Muscle of leg (tissue), 11 donors: ENCODE measurements around the gene NCOA4. TPM values are rescaled to one million over a fixed set of nuclear protein-coding genes. Genes with fewer than 3 reads are reported as not detected.
A peak's percentile ranks its signal among the peaks of the same experiment; 100 is the strongest.

Source experiments
- DNase-seq: peaks from one replicate; pipeline ENCODE4 v3.0.0; 2013
- H3K27ac ChIP-seq: one replicate; pipeline ENCODE4 v1.5.1; 2013; ENCODE audit warnings: mild to moderate bottlenecking, low read length, control low read depth
- H3K27me3 ChIP-seq: one replicate; pipeline ENCODE4 v1.6.1; 2013; ENCODE audit warnings: low read length; ENCODE audit not compliant: control insufficient read depth, insufficient read depth
- H3K36me3 ChIP-seq: one replicate; pipeline ENCODE4 v1.6.1; 2013; ENCODE audit warnings: low read length; ENCODE audit not compliant: control insufficient read depth, insufficient read depth
- H3K4me1 ChIP-seq: one replicate; pipeline ENCODE4 v1.6.1; 2013; ENCODE audit warnings: low read length; ENCODE audit not compliant: control insufficient read depth, insufficient read depth
- H3K4me3 ChIP-seq: one replicate; pipeline ENCODE4 v1.5.1; 2013; ENCODE audit warnings: low read length, control low read depth
- H3K9me3 ChIP-seq: replicated peaks from 2 replicates; pipeline ENCODE4 v1.6.1; 2013; ENCODE audit warnings: low read depth, low read length; ENCODE audit not compliant: control insufficient read depth
- WGBS: methylation state at CpG from one replicate; pipeline ENCODE4 v1.1.5; 2013; ENCODE audit warnings: missing lambda C conversion rate; ENCODE audit not compliant: insufficient coverage; 5-methylcytosine and 5-hydroxymethylcytosine counted together
- polyA plus RNA-seq, 8 donors: library from polyadenylated mRNA; unstranded; fragments of 120-200 nt; gene quantifications; one replicate each; pipeline versions ENCODE4 v1.2.1 to v1.2.3, GENCODE V29; 2013; ENCODE audit warnings: inconsistent platforms in 1 of 8, low replicate concordance in 1 of 8; ENCODE audit not compliant: insufficient read length in 8 of 8, insufficient read depth in 1 of 8
- total RNA-seq: library from RNA; stranded (reverse); fragments of 120-200 nt; gene quantifications from one replicate; pipeline ENCODE4 v1.2.4, GENCODE V29; 2013

NCOA4 gene
- total and polyA plus RNA-seq, 9 donors = 95.3 to 135 (median 119) TPM

DNA sequence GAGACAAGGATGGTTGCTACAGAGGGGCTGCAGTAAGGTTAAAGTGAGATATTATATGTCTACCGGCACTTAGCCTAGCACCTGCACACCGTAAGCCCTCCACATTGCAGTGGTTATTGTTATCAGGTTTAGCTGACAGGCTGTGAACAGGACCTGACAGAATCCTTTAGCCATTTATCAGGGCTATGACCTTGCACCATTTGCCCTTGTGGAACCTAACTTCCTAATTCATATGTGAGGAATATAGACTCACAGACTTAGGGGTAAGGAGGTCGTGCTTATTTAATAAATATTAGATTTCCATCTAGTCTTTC lies 10.1 kb downstream of the NCOA4 start:
- WGBS = no CpG with 5 or more reads among the region's 3 CpGs
- no peak for DNase-seq
- Histone ChIP-seq H3K4me1 (peaks cover 7% of the 10 kb centered on the region), H3K27me3 (no peaks in the 10 kb centered on the region), H3K36me3 (peaks cover 9% of the 10 kb centered on the region), H3K4me3 (no peak overlapping the region), H3K9me3 (no peaks in the 10 kb centered on the region), H3K27ac (no peak overlapping the region)

DNA sequence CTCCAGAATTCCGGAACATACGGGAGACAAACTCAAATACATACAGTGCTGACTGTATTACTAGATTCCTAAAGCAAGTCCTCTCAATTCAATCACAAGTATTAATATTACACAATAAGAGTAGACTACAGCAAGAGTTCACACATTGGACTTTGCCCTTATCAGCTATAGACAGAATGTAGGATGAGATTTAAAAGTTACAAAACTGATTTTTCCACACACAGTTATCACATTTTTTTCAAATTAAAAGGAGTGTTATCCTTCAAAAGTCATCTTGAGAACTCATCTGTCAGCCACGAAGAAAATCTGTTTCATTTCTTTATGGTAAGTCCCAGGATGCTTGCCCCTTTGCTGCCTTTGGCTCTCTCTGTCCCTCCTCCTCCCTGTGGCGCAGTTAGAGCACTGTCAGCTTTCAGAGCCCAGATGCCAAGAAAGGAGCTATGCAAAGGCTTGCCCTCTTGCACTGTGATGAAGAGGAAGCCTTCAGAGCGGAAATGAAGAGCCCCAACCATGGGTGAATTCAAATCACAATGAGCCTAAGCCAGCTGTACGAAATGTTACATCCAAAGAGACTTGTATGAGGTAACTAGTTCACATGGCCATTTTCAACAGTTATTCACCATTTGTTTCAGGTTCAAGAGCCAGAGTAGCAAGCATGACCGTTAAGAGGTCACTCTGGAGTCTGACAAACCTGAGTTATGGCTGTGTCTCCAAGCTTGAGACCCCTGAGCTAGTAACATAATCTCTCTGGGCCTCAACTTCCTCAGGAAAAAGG lies 10.7 kb downstream of the NCOA4 start:
- H3K36me3 ChIP-seq = peaks cover 15% of the 10 kb centered on the region
- no peak overlapping the region for H3K4me3 ChIP-seq
- H3K27ac ChIP-seq = no peak overlapping the region
- peaks cover 3% of the 10 kb centered on the region for H3K4me1 ChIP-seq
- peak; percentile 59 for DNase-seq
- H3K27me3 ChIP-seq = no peaks in the 10 kb centered on the region
- 31% methylated on average over 3 of the region's 7 CpGs for WGBS
- no peaks in the 10 kb centered on the region for H3K9me3 ChIP-seq

DNA sequence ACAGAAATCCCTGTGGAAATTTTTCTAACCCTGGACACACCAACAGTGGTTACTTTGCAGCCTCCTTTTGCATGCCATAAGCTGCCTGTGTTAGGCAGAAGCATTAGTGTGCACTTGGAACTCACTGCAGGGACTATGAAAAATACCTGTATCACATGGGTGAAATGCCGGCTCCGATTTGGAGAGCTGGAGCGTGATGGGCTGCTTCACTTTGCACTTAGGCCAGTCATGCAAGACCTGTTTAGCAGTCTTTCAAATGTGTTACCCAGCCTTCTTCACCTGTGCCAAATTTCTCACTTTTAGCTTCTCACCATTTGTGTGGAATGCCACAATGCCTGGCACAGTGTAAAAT lies 11.3 kb downstream of the NCOA4 start:
- Histone ChIP-seq H3K4me1 (peaks cover 3% of the 10 kb centered on the region), H3K36me3 (peaks cover 19% of the 10 kb centered on the region), H3K27ac (no peak overlapping the region), H3K27me3 (no peaks in the 10 kb centered on the region), H3K4me3 (no peak overlapping the region), H3K9me3 (no peaks in the 10 kb centered on the region)
- DNase-seq = no peak
- WGBS = 88% methylated on average over 3 of the region's 3 CpGs

DNA sequence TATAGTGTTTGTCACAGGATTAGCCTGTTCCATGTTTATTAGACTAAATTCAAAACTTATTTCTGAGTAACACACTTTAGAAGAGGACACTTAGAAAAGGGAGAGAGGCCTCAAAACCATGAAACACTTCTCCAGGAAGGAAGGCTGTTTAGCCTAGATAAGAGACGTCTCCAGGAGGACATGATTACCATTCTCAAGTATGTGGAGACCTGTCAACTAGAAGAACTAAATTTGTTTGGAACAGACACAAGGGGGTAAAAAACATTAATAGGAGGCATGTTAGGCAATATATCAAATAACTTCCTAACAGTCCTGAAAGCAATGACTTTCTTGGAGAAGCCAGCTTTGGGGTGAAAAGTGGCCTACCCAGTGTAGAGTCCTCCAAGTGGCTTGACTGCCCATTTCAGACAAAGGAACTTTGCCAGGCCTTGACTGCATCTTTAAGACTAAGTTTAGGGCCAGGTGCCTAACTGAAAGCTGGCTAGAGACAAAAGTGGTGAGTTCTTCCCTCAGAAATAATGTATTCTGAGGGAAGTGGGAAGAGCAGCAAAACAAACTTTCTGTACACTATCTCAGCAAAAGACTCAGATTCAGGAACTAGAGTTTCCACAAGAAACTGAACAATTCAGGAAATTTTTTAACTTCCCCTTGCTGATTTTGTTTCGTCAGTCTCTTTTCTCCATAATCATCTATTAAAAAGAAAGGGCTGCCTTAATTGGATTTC lies 11.8 kb downstream of the NCOA4 start:
- Histone ChIP-seq H3K9me3 (no peaks in the 10 kb centered on the region), H3K4me3 (no peak overlapping the region), H3K36me3 (peaks cover 21% of the 10 kb centered on the region), H3K4me1 (peaks cover 3% of the 10 kb centered on the region), H3K27ac (no peak overlapping the region), H3K27me3 (no peaks in the 10 kb centered on the region)
- peak; percentile 49 for DNase-seq
- WGBS = 80% methylated on average over 1 of the region's 2 CpGs

DNA sequence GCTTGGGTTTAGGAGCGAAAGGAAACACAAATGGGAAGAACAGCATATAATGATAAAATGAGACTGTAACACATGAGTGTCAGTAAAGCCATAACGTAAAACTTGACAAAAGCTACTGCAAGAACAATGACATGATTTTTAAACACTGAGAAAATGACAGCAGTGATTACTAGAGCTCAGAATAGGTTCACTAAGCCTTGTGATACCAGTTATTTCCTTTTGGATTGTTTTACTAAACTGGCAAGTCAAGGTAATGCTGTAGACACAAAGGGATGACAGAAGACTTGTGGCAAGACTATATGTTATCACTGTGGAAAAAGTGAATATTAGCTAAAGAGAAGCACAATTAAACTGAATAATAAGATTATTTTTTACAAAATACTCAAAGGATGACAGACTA lies 12.7 kb downstream of the NCOA4 start:
- Histone ChIP-seq H3K27me3 (no peaks in the 10 kb centered on the region), H3K36me3 (peaks cover 27% of the 10 kb centered on the region), H3K4me1 (peaks cover 3% of the 10 kb centered on the region), H3K9me3 (no peaks in the 10 kb centered on the region), H3K4me3 (no peak overlapping the region), H3K27ac (no peak overlapping the region)
- no CpG with 5 or more reads among the region's 2 CpGs for WGBS
- DNase-seq = no peak

DNA sequence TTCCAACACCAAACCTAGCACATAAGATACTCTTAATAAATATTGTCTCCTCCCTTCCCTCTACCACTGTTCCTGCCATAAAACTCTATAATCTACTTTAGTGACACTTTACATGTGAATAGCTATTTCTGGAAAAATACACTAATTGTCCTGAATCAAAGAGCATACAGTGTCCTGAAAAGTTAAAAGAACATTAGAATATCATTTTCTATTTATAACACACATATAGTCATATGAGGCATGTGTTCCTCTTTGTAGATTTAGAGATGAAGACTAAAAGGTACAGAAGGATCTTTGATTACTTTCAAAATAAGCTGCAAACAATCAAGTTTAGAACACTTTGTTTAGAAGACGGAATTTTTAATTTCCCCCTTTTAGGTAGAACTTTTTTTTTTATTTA lies 13.6 kb downstream of the NCOA4 start:
- H3K27me3 ChIP-seq = no peaks in the 10 kb centered on the region
- H3K9me3 ChIP-seq = no peaks in the 10 kb centered on the region
- peaks cover 3% of the 10 kb centered on the region for H3K4me1 ChIP-seq
- peaks cover 31% of the 10 kb centered on the region for H3K36me3 ChIP-seq
- H3K4me3 ChIP-seq = no peak overlapping the region
- WGBS = no CpG with 5 or more reads among the region's 1 CpG
- no peak overlapping the region for H3K27ac ChIP-seq
- DNase-seq = no peak

DNA sequence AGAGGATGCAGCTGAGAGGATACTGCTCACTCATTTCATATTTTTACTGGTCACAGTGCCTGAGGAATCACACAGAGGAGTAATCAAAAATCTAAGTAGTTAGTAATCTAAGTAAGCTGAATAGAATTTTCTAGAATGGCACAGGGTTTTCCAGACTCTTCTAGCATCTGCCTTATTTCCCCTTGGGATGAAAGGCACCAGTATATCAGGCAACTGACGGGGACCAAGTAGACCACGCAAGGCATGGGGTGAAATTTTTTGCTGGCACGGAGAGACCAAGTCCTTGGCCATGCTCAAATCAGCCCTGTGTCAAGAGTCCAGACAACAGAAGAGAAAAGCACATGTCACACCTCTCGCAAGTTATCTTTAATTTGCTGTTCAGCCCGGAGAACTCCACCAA lies 14.2 kb downstream of the NCOA4 start:
- Histone ChIP-seq H3K4me1 (peaks cover 3% of the 10 kb centered on the region), H3K9me3 (no peaks in the 10 kb centered on the region), H3K4me3 (no peak overlapping the region), H3K36me3 (peaks cover 31% of the 10 kb centered on the region), H3K27me3 (no peaks in the 10 kb centered on the region), H3K27ac (no peak overlapping the region)
- DNase-seq = no peak
- 91% methylated on average over 4 of the region's 5 CpGs for WGBS

DNA sequence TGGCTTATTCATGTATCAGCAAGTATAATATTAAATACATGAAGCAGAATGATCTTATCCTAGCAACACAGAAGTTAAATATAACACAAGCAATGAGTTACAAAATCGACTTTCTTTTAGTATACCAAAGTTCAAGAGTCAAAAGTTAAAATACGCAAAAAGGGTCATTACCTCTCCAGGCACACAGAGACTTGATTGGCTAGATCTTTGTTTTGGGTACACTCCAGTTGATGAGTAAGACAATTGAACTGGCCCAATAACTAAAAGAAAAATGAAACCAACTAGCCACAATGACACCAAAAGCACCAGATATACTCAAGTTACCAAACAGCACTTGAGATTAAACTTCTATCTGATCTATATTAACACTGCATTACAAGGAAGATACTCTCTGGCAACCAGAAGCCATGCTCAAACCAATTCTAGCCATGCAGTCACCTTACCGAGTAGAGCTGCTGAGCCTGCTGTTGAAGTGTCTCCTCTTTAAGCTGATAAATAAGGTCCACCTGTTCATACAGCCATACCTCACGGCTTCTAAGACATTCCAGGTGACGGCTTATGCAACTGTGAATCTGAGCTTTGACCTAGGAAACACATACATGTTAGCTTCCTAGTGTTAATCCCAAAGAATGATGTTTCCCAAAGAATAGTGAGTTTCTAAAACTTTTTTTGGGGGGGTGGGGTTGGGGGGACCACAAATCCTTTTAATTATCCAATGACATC lies 15.6 kb downstream of the NCOA4 start:
- no peak for DNase-seq
- Histone ChIP-seq H3K4me3 (no peak overlapping the region), H3K27ac (no peak overlapping the region), H3K9me3 (no peaks in the 10 kb centered on the region), H3K36me3 (peaks cover 42% of the 10 kb centered on the region), H3K27me3 (no peaks in the 10 kb centered on the region), H3K4me1 (no peaks in the 10 kb centered on the region)
- WGBS = 100% methylated on average over 1 of the region's 5 CpGs

DNA sequence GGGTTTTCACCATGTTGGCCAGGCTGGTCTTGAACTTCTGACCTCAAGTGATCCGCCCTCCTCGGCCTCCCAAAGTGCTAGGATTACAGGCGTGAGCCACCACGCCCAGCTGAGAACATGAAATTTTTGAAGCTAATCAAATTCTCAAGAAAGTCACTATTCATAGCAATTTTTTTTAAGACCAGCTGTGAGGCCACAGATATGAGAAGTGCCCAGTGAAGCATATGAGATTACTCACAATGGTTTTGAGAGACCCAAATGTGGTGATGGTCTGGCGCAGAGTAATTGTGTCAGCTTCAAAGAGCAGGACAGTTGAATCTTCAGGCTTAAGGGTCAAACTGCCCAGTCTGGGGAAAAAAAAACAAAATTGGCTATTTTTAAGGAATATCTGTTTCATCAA lies 16.2 kb downstream of the NCOA4 start:
- no peaks in the 10 kb centered on the region for H3K4me1 ChIP-seq
- H3K4me3 ChIP-seq = no peak overlapping the region
- peaks cover 48% of the 10 kb centered on the region for H3K36me3 ChIP-seq
- H3K27ac ChIP-seq = no peak overlapping the region
- no peaks in the 10 kb centered on the region for H3K27me3 ChIP-seq
- DNase-seq = no peak
- no peaks in the 10 kb centered on the region for H3K9me3 ChIP-seq
- WGBS = 90% methylated on average over 3 of the region's 5 CpGs

DNA sequence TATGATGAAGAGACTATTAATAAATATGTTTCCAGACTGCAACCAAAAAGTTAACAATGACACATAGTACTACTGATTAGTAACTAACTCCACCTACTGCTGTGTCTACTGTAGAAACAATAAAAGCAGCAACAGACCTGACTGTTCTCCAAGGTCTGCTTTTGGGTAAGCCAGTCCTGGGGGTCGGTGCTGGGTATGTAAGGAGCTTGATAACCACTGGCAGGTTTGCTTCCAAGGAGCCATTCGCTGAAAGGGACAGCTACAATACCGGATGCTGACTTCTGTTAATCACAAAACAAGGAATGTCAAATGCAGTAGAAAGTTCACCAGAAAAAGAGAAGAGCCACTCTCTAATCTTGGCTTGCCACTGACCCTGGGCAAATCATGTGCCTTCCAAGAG lies 17.7 kb downstream of the NCOA4 start:
- no peaks in the 10 kb centered on the region for H3K27me3 ChIP-seq
- 84% methylated on average over 3 of the region's 3 CpGs for WGBS
- H3K27ac ChIP-seq = no peak overlapping the region
- no peak for DNase-seq
- H3K9me3 ChIP-seq = no peaks in the 10 kb centered on the region
- no peaks in the 10 kb centered on the region for H3K4me1 ChIP-seq
- no peak overlapping the region for H3K4me3 ChIP-seq
- H3K36me3 ChIP-seq = peaks cover 61% of the 10 kb centered on the region
